ENCODE results near the gene RGS11. TPM values are rescaled to one million over a fixed set of nuclear protein-coding genes. Genes with fewer than 3 reads are reported as not detected.

The RGS11 gene
- total and polyA plus RNA-seq, 4 donors: 0.51 to 1.6 (median 0.77) TPM; not detected in 1

DNA sequence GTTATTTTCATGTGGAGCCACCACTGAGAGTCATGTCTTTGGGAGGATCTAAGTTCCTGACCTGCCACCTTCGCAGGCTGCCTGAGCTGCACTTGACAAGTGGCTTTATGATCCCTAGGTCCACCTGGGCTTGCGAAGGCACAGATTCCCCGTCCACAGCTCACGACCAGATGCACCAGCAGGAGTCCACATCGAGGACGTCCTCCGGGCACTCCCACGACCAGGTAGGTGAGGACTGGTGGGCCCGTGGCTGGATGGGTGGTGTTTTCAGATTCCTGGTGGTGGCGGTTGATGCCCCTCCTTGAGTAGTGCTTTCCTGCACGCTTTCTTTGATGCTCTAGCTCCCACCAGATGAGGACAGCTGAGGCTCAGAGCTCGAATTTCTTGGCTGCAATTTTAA lies 26.3 kb downstream of the RGS11 start:
- H3K4me3 ChIP-seq (ENCODE audit: low read depth in 1 of 3, low read length in 3 of 3): no peak overlapping the region
- no peaks in the 10 kb centered on the region for H3K9me3 ChIP-seq (ENCODE audit: control insufficient read depth in 4 of 4, low read length in 3 of 4)
- no peak for DNase-seq (ENCODE audit: low spot score)
- H3K4me1 ChIP-seq (ENCODE audit: control insufficient read depth in 4 of 4, insufficient read depth in 4 of 4, low read length in 3 of 4): peaks cover 0 to 3% (median 0%) of the 10 kb centered on the region in 4 donors
- peaks cover 0 to 13% (median 3%) of the 10 kb centered on the region in 4 donors for H3K36me3 ChIP-seq (ENCODE audit: control insufficient read depth in 4 of 4, insufficient read depth in 3 of 4, low read depth in 1 of 4, low read length in 3 of 4)
- H3K27ac ChIP-seq (ENCODE audit: low read depth in 1 of 2, low read length in 2 of 2): no peak overlapping the region
- no peak overlapping the region for H3K9ac ChIP-seq (ENCODE audit: low read depth in 1 of 2, low read length in 2 of 2)
- H3K27me3 ChIP-seq (ENCODE audit: control insufficient read depth in 4 of 4, insufficient read depth in 4 of 4, low read length in 3 of 4): no peaks in the 10 kb centered on the region
- TF ChIP-seq HNF4A (conservative IDR thresholded peaks at IDR 0.05) (no peak), RXRA (IDR thresholded peaks at IDR 0.05) (no peak), TAF1 (conservative IDR thresholded peaks at IDR 0.05) (no peak), GABPA (IDR thresholded peaks at IDR 0.05 in 1 of 2, conservative IDR thresholded peaks at IDR 0.05 in 1 of 2) (no peak), JUND (IDR thresholded peaks at IDR 0.05) (no peak)
- TF ChIP-seq, protein P1, sequence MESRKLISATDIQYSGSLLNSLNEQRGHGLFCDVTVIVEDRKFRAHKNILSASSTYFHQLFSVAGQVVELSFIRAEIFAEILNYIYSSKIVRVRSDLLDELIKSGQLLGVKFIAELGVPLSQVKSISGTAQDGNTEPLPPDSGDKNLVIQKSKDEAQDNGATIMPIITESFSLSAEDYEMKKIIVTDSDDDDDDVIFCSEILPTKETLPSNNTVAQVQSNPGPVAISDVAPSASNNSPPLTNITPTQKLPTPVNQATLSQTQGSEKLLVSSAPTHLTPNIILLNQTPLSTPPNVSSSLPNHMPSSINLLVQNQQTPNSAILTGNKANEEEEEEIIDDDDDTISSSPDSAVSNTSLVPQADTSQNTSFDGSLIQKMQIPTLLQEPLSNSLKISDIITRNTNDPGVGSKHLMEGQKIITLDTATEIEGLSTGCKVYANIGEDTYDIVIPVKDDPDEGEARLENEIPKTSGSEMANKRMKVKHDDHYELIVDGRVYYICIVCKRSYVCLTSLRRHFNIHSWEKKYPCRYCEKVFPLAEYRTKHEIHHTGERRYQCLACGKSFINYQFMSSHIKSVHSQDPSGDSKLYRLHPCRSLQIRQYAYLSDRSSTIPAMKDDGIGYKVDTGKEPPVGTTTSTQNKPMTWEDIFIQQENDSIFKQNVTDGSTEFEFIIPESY (IDR thresholded peaks at IDR 0.05): no peak
- 92% methylated on average over 12 of the region's 12 CpGs for WGBS

DNA sequence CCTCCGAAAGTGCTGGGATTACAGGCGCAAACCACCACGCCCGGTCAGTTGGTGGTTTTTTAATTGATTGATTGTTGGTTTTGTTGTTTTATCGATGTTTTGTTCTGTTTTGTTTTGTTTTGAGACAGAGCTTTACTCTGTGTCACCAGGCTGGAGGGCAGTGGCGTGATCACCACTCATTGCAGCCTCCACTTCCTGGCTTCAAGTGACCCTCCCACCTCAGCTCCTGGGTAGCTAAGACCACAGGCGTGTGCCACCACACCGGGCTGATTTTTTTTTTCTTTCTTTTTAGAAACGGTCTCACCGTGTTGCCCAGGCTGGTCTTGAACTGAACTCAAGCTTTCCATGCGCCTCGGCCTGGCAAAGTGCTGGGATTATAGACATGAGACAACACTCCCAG lies 28.7 kb downstream of the RGS11 start:
- Histone ChIP-seq H3K27me3 (ENCODE audit: control insufficient read depth in 4 of 4, insufficient read depth in 4 of 4, low read length in 3 of 4) (no peaks in the 10 kb centered on the region), H3K9me3 (ENCODE audit: control insufficient read depth in 4 of 4, low read length in 3 of 4) (no peaks in the 10 kb centered on the region), H3K36me3 (ENCODE audit: control insufficient read depth in 4 of 4, insufficient read depth in 3 of 4, low read depth in 1 of 4, low read length in 3 of 4) (peaks cover 0 to 8% (median under 1%) of the 10 kb centered on the region in 4 donors), H3K4me3 (ENCODE audit: low read depth in 1 of 3, low read length in 3 of 3) (no peak overlapping the region), H3K9ac (ENCODE audit: low read depth in 1 of 2, low read length in 2 of 2) (no peak overlapping the region), H3K27ac (ENCODE audit: low read depth in 1 of 2, low read length in 2 of 2) (no peak overlapping the region), H3K4me1 (ENCODE audit: control insufficient read depth in 4 of 4, insufficient read depth in 4 of 4, low read length in 3 of 4) (peaks cover 0 to under 1% (median 0%) of the 10 kb centered on the region in 4 donors)
- 95% methylated on average over 12 of the region's 12 CpGs for WGBS
- TF ChIP-seq HNF4A (conservative IDR thresholded peaks at IDR 0.05): no peak
- no peak for TF ChIP-seq TAF1 (conservative IDR thresholded peaks at IDR 0.05)
- TF ChIP-seq, protein P2, sequence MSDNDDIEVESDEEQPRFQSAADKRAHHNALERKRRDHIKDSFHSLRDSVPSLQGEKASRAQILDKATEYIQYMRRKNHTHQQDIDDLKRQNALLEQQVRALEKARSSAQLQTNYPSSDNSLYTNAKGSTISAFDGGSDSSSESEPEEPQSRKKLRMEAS (IDR thresholded peaks at IDR 0.05): no peak
- TF ChIP-seq NR2F2 (IDR thresholded peaks at IDR 0.05): no peak
- no peak for TF ChIP-seq RAD21 (IDR thresholded peaks at IDR 0.05)
- TF ChIP-seq FOXA1 (IDR thresholded peaks at IDR 0.05): no peak
- TF ChIP-seq, protein P3, sequence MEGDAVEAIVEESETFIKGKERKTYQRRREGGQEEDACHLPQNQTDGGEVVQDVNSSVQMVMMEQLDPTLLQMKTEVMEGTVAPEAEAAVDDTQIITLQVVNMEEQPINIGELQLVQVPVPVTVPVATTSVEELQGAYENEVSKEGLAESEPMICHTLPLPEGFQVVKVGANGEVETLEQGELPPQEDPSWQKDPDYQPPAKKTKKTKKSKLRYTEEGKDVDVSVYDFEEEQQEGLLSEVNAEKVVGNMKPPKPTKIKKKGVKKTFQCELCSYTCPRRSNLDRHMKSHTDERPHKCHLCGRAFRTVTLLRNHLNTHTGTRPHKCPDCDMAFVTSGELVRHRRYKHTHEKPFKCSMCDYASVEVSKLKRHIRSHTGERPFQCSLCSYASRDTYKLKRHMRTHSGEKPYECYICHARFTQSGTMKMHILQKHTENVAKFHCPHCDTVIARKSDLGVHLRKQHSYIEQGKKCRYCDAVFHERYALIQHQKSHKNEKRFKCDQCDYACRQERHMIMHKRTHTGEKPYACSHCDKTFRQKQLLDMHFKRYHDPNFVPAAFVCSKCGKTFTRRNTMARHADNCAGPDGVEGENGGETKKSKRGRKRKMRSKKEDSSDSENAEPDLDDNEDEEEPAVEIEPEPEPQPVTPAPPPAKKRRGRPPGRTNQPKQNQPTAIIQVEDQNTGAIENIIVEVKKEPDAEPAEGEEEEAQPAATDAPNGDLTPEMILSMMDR (IDR thresholded peaks at IDR 0.05; ENCODE audit: low read depth, low read length, missing input control): no peak
- TF ChIP-seq, protein P4, sequence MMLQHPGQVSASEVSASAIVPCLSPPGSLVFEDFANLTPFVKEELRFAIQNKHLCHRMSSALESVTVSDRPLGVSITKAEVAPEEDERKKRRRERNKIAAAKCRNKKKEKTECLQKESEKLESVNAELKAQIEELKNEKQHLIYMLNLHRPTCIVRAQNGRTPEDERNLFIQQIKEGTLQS (IDR thresholded peaks at IDR 0.05): no peak
- DNase-seq (ENCODE audit: low spot score): no peak

DNA sequence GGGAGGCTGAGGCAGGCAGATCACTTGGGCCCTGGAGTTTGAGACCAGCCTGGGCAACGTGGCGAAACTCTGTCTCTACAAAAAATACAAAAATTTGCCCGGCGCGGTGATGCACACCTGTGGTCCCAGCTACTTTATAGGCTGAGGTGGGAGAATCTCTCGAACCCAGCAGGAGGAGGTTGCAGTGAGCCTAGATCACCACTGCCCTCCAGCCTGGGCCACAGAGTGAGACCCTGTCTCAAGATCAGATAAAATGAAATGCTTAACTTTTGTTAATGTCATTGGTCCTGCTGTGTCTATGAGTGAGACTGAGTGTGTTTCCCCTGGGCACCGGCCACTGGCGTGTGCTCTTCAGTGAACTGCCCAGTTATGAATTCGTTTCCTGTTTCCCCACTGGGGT lies 30.6 kb downstream of the RGS11 start:
- Histone ChIP-seq H3K27me3 (ENCODE audit: control insufficient read depth in 4 of 4, insufficient read depth in 4 of 4, low read length in 3 of 4) (no peaks in the 10 kb centered on the region), H3K27ac (ENCODE audit: low read depth in 1 of 2, low read length in 2 of 2) (no peak overlapping the region), H3K36me3 (ENCODE audit: control insufficient read depth in 4 of 4, insufficient read depth in 3 of 4, low read depth in 1 of 4, low read length in 3 of 4) (peaks cover 0 to 3% (median 1%) of the 10 kb centered on the region in 4 donors), H3K4me1 (ENCODE audit: control insufficient read depth in 4 of 4, insufficient read depth in 4 of 4, low read length in 3 of 4) (peaks cover 0 to 2% (median 0%) of the 10 kb centered on the region in 4 donors), H3K9ac (ENCODE audit: low read depth in 1 of 2, low read length in 2 of 2) (no peak overlapping the region), H3K9me3 (ENCODE audit: control insufficient read depth in 4 of 4, low read length in 3 of 4) (no peaks in the 10 kb centered on the region), H3K4me3 (ENCODE audit: low read depth in 1 of 3, low read length in 3 of 3) (no peak overlapping the region)
- no peak for DNase-seq (ENCODE audit: low spot score)
- WGBS: 95% methylated on average over 9 of the region's 9 CpGs
- no peak for TF ChIP-seq RAD21 (IDR thresholded peaks at IDR 0.05)
- TF ChIP-seq, protein P2 (IDR thresholded peaks at IDR 0.05): no peak

Measured in liver (tissue), 9 donors.